NCI-H510A (cell line): ENCODE data around the gene YTHDF1.

Experiments
- DNase-seq: peaks from one replicate; lab custom pipeline; 2025; lab: John Stamatoyannopoulos, UW

YTHDF1 gene

GRCh38 chr20:63155266-63156165 lies 60.4 kb downstream of the YTHDF1 start:
- no peak for DNase-seq

- DNase-seq: no peak
Observed at GRCh38 chr20:63154395-63154794, 61.5 kb downstream of the YTHDF1 start.

- no peak for DNase-seq
Observed at GRCh38 chr20:63153254-63154221, 62.4 kb downstream of the YTHDF1 start.

- no peak for DNase-seq
Observed at GRCh38 chr20:63152322-63153253, 63.3 kb downstream of the YTHDF1 start.

- DNase-seq: no peak
Observed at GRCh38 chr20:63151554-63152321, 64.2 kb downstream of the YTHDF1 start.

GRCh38 chr20:63150911-63151531 lies 64.9 kb downstream of the YTHDF1 start:
- no peak for DNase-seq

- no peak for DNase-seq
Observed at GRCh38 chr20:63150391-63150898, 65.5 kb downstream of the YTHDF1 start.

GRCh38 chr20:63149531-63150192 lies 66.3 kb downstream of the YTHDF1 start:
- DNase-seq: no peak

- no peak for DNase-seq
Observed at GRCh38 chr20:63148696-63149095, 67.2 kb downstream of the YTHDF1 start.

- no peak for DNase-seq
Observed at GRCh38 chr20:63147532-63147931, 68.4 kb downstream of the YTHDF1 start.
